Astrocyte of the spinal cord (primary cell): ENCODE measurements around the gene CPA5.

Experiments used
- DNase-seq: peaks from one replicate; pipeline ENCODE4 v3.0.0; 2011; ENCODE audit warnings: low read depth, low spot score
- H3K4me3 ChIP-seq: 2 replicates; pipeline ENCODE4 v1.5.1; 2011; ENCODE audit warnings: low read depth, mild to moderate bottlenecking, low read length, moderate library complexity
- in situ Hi-C: cut with HindIII; loops from 2 replicates; pipeline ENCODE4 v1.10.0; 2017; ENCODE audit warnings: low sequenced_read_pairs
- TF ChIP-seq, protein P1 (sequence below): IDR thresholded peaks from 2 replicates; pipeline ENCODE4 v1.5.1; 2012; ENCODE audit warnings: low read depth, mild to moderate bottlenecking, low read length, inconsistent platforms

The CPA5 gene

DNA sequence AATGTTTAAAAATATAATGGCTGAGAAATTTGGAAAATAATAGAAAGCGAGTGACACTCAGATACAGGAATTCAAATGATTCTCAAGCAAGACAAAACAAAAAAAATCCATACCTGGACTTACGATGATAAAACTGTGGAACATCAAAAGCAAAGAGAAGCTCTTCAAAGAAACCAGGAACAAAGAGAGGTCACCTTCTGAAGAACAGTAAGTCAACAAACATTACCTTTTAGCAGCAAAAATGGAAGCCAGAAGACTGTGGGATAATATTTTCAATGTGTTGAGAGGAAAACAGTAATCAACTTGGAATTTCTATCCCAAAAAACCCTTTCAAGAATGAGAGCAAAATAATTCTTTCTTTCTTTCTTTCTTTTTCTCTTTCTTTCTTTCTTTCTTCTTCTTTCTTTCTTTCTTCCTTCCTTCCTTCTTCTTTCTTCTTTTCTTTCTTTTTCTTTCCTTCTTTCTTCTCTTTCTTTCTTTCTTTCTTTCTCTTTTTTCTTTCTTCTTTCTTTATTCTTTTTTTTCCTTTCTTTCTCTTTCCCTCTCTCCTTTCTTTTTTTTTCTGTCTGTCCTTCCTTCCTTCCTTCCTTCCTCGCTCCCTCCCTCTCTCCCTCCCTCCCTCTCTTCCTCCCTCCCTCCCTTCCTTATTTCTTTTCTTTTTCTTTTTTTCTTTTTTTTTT is 1.8 kb upstream of the CPA5 start:
- no peak overlapping the region for H3K4me3 ChIP-seq
- TF ChIP-seq, protein P1, sequence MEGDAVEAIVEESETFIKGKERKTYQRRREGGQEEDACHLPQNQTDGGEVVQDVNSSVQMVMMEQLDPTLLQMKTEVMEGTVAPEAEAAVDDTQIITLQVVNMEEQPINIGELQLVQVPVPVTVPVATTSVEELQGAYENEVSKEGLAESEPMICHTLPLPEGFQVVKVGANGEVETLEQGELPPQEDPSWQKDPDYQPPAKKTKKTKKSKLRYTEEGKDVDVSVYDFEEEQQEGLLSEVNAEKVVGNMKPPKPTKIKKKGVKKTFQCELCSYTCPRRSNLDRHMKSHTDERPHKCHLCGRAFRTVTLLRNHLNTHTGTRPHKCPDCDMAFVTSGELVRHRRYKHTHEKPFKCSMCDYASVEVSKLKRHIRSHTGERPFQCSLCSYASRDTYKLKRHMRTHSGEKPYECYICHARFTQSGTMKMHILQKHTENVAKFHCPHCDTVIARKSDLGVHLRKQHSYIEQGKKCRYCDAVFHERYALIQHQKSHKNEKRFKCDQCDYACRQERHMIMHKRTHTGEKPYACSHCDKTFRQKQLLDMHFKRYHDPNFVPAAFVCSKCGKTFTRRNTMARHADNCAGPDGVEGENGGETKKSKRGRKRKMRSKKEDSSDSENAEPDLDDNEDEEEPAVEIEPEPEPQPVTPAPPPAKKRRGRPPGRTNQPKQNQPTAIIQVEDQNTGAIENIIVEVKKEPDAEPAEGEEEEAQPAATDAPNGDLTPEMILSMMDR, result no peak
- in situ Hi-C loops, result no loop called here
- no peak for DNase-seq

DNA sequence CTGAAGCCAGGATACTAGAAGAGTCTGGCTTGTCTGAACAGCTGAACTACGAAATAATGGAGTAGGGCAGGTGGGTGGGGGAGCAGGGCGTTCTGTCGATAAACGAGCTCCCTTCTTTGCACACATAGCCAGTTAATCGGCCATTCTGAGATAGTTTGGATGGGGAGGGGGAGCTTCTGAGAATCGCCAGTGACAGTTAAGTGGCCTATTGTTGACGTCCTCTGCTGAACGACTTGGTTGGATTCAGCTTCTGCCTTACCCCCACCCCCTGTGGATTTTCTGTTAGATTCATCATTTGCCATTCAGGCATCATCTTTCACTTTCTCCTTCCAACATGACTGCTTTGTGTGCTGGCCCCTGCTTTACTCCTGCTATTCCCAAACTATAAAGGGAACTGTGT is 520 bp downstream of the CPA5 start:
- in situ Hi-C loops, result no loop called here
- peak; percentile 39 for DNase-seq

DNA sequence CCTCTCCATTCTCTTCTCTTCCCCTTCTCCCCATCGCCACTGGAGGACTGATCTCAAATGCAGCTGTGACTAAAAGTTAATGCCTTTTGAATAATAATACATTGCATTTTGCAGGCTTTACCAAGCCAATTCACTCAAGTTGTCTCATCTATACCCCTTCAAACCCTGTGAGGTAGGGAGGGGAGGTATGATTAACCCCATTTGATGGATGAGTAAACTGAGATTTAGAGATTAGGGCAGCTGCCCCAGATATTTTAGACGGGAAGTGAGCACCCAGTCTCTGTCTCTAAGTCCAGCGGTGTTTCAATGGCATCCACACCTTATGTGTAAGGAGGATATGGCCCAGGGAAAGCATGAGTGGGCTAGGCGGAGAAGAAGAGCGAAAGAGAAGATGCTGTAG is 1.1 kb downstream of the CPA5 start:
- TF ChIP-seq, protein P1, result no peak
- no peak for DNase-seq
- H3K4me3 ChIP-seq, result no peak overlapping the region
- in situ Hi-C loops, result no loop called here

More for the DNA sequence above, 520 bp downstream of the CPA5 start:
- H3K4me3 ChIP-seq, result peak overlapping the region; percentile 1
- TF ChIP-seq, protein P1, result no peak

DNA sequence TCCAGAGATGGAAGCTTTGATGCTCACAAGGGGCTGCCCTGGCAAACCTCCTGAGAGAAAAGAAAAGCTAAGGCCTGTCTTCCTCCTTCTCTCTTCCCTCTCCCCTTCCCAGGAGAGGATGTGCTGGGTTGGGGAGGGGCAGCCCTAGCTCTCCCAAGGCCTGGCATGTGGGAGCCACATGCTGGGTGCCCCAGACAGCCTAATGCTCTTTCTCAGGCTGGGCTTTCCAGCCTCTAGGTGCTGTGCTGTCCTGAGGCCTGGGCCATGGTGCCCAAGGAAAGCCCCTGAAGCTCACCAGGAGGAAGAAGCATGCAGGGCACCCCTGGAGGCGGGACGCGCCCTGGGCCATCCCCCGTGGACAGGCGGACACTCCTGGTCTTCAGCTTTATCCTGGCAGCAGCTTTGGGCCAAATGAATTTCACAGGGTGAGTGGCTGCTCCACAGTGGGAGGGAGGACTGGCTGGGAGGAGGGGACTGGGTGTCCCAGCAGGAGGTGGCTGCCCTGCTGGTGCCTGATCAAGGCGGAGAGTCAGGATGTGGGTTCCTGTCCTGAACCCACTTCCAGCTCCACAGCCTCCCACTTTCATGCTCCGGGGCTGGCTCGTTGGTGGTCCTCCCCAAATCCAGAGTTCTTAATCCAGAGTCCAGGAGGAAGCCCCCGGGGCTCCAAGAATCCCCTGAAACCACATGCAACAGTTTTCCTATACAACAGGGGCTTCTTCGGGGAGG is 1.7 kb downstream of the CPA5 start:
- TF ChIP-seq, protein P1, result no peak

DNA sequence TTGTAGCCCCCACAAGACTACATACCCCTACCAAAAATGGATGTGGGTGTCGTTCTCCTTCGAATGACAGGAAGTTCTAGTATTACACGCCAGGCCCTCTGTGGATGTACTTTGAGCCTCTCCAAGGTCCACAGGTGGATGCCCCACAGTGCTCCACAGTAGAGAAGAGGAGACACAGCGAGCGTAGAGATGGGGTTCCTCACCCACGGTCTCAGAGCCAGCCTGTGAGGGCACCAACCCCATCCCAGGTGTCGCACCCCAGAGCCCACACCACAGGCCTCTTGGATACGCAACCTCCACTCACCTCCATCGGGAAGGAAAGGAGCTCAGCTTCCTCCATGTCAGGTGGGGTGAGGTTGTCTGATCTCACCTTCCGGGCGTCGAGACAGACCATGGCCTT is 2.3 kb downstream of the CPA5 start:
- DNase-seq, result no peak
- TF ChIP-seq, protein P1, result no peak
- in situ Hi-C loops, result no loop called here
- H3K4me3 ChIP-seq, result no peak overlapping the region

More for the DNA sequence above, 1.7 kb downstream of the CPA5 start:
- in situ Hi-C loops, result no loop called here
- DNase-seq, result no peak
- no peak overlapping the region for H3K4me3 ChIP-seq

DNA sequence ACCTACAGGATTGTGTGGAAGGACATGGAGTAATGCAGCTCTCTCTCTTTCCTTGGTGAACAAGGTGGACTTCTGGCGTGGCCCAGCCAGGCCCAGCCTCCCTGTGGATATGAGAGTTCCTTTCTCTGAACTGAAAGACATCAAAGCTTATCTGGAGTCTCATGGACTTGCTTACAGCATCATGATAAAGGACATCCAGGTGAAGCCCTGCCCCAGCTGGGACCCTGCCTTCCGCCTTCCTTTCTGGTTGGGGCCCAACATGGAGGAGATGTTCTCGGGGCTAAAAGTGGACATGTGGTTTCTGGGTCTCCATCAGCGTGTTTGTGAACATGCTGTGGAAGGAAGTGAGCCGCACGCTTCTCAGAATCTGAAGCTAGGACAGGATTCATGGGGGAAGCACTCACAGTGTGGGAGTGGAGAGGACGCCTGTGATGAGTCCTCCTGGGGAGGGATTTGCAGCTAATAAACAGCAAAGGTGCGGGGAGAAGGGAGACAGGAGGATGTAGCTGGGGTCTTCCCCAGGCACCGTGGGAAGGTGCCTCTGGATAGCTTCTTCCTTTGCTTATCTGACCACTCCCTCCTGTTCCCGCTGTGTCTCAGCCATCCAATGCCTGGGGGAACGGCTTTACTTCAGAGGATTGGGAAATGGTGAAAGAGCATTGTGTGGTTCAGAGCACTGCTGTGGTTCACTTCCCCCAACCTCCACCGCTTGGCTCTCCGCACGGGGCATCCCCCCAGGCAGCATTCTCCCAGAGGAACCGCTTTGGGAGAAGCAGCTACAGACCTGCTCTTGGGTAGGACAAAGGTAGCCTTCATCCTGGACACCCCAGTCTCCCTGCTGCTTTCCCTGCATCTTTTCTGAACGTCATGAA is 5.5 kb downstream of the CPA5 start:
- in situ Hi-C loops, result no loop called here
- TF ChIP-seq, protein P1, result no peak
- DNase-seq, result no peak
- no peak overlapping the region for H3K4me3 ChIP-seq
